HG03442 (cell line): ENCODE results near the gene NADSYN1.

ENCODE experiments used
- ATAC-seq: cut with Tn5 transposase; IDR thresholded peaks from one replicate; pipeline ENCODE4 v1.9.1; 2021; ENCODE audit warnings: mild to moderate bottlenecking, moderate library complexity; ENCODE audit not compliant: unreplicated experiment

Gene NADSYN1

DNA sequence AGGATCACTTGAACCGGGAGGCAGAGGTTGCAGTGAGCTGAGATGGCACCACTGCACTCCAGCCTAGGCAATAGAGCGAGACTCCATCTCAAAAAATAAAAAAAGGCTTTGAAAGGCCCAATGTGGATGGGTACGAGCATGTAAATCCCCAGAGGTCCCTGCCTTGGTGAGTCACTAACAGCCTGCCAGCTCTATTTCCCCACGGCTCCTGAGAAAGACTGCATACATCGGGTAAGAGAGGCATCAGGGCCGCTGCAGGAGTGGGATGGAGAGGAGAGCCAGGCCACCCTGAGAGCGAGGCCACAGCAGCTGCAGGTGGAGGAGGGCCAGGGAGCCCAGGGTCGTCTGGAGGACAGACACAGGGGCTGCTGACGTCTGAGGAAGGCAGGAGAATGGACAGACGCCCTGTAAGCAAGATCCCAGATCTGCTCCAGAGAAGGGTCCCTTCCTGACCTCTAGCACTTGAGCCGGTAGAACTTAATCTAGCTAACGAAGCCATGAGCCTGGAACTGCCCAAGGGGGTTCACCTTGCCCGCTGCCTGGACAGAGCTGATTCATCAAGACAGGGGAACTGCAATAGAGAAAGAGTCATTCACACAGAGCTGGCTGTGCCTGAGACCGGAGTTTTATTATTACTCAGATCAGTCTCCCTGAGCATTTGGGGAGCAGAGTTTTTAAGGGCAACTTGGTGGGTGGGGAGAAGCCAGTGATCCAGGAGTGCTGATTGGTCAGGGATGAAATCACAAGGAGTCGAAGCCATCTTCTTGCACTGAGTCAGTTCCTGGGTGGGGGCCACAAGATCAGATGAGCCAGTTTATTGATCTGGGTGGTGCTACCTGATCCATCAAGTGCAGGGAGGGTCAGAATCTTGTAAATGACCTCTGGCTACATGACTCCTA lies 90.1 kb downstream of the NADSYN1 start:
- ATAC-seq = no peak

DNA sequence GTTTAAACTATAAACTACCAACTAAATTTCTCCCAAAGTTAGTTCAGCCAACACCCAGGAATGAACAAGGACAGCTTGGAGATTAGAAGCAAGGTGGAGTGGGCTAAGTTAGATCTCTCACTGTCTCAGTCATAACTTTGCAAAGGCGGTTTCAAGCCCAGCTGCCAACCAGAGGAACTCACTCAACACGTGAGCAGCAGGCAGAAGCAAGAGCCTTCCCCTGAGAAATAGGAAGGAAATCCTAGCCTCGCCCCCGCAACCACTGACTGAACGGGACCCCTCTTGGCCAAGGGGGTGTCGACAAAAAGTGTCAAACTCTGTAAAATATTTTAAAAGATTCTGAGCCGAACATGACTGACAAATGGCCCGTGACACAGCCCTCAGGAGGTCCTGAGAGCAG lies 90.9 kb downstream of the NADSYN1 start:
- no peak for ATAC-seq

DNA sequence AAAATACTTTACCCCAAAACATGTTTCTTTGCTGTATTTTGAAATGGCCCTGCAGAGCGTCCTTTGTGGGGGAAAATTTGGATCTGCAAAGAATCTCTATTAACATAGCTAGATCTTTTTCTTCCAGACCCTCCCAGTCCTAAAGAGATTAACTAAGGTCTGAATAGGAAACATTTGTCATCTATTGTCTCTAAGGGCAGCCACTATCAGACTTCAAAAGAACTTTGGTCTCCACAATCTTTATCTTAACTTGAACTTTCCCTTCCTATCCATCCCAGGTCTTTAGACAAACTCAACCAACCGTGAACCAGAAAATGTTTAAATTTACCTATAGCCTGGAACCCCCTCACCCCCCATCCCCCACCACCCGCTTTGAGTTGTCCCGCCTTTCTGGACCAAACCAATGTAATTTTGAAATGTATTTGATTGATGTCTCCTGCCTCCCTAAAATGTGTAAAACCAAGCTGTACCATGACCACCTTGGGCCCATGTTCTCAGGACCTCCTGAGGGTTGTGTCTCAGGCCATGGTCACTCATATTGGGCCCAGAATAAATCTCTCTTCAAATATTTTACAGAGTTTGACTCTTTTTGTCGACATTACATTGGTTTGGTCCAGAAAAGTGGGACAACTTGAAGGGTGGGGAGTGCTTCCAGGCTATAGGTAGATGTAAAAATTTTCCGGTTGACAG lies 91.7 kb downstream of the NADSYN1 start:
- no peak for ATAC-seq

DNA sequence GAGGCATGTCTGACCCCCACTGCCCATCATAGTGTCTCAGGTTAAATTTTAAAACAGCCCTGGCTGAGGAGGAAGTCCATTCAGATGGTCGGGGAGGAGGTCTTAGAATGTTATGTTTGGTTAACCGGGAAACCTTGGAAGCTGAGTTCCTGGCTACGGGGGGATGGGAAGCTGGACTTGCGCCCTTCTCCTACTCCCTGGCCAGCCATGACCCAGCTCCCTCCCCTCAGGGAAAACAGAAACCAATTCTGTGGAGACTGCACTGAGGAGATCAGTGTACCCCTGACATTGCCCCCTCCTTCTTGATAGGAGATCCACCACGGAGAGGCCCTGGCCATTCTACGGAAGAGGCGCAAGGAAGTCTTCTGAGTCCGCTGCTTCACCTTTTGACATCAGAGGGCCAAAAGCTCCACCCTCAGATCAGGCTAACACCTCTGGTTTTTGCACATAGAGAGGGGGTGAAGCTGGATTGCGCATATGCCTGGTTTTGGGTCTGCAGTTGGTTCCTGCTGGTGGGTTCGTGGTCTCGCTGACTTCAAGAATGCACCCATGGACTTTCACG lies 92.5 kb downstream of the NADSYN1 start:
- no peak for ATAC-seq

DNA sequence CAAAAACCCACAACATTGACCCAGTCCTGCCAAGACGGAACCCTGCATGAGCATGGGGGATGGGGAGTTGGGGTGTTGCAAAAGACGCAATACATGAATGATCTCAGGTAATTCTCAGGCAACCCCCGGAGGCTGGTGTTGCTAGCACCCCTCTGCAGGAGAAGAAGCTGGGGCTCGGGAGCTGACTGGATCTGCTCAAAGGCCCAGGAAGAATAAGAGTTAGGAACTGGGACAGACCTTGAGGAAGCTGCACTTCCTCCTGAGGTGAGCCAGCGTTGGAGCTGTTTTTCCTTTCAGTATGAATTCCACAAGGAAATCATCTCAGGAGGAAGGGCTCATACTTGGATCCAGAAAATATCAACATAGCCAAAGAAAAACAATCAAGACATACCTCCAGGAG lies 95.1 kb downstream of the NADSYN1 start, which contains the start of gene KRTAP5-9:
Gene KRTAP5-9 (plus strand): TSS at position 301 of the 400 bp plus-strand sequence. CDS start 238 bp downstream, outside the sequence.
- ATAC-seq = no peak

DNA sequence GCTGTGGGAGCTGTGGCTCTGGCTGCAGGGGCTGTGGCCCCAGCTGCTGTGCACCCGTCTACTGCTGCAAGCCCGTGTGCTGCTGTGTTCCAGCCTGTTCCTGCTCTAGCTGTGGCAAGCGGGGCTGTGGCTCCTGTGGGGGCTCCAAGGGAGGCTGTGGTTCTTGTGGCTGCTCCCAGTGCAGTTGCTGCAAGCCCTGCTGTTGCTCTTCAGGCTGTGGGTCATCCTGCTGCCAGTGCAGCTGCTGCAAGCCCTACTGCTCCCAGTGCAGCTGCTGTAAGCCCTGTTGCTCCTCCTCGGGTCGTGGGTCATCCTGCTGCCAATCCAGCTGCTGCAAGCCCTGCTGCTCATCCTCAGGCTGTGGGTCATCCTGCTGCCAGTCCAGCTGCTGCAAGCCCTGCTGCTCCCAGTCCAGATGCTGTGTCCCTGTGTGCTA lies 95.7 kb downstream of the NADSYN1 start:
- no peak for ATAC-seq
